Activated CD8-positive, alpha-beta memory T cell treated with anti-CD3 and anti-CD28 coated beads, Interleukin-2, amount 50 U/mL, for 4 hours (primary cell): ENCODE results near the gene CASKIN1.
"Not testable (repeated sequence)": the region's sequence is repeated elsewhere in the genome, so short reads cannot be mapped to it uniquely, and the experiment has no call there.

Experiments
- DNase-seq: peaks from one replicate; pipeline ENCODE4 v3.0.0-alpha.2; 2020

Gene CASKIN1

GRCh38 chr16:2210009-2210332, 13.6 kb upstream of the CASKIN1 start:
- DNase-seq: no peak

- no peak for DNase-seq
These were observed 13.0 kb upstream of the CASKIN1 start for GRCh38 chr16:2209258-2210008.

- DNase-seq: no peak
These were observed 12.4 kb upstream of the CASKIN1 start for GRCh38 chr16:2208772-2209171.

- DNase-seq: no peak
These were observed 11.9 kb upstream of the CASKIN1 start for GRCh38 chr16:2208308-2208707.

- DNase-seq: no peak
These were observed 11.5 kb upstream of the CASKIN1 start for GRCh38 chr16:2207872-2208271.

- no peak for DNase-seq
These were observed 10.5 kb upstream of the CASKIN1 start for GRCh38 chr16:2206780-2207433.

- no peak for DNase-seq
These were observed 10.0 kb upstream of the CASKIN1 start for GRCh38 chr16:2206420-2206779.

GRCh38 chr16:2205967-2206313, 9.5 kb upstream of the CASKIN1 start:
- DNase-seq: no peak

GRCh38 chr16:2205104-2205966, 8.9 kb upstream of the CASKIN1 start, which contains the start of gene MLST8:
Gene MLST8, plus strand, starts transcription at chr16:2205454. Its CDS starts 632 bp downstream, at chr16:2206086.
- DNase-seq: peak; percentile 93

- no peak for DNase-seq
These were observed 8.2 kb upstream of the CASKIN1 start for GRCh38 chr16:2204416-2205103.

GRCh38 chr16:2203119-2203688, 6.8 kb upstream of the CASKIN1 start:
- not testable (repeated sequence) for DNase-seq

GRCh38 chr16:2200313-2200712, 3.9 kb upstream of the CASKIN1 start:
- no peak for DNase-seq

- DNase-seq: no peak
These were observed 3.3 kb upstream of the CASKIN1 start for GRCh38 chr16:2199621-2200139.

- DNase-seq: no peak
These were observed 2.7 kb upstream of the CASKIN1 start for GRCh38 chr16:2199095-2199494.

GRCh38 chr16:2198283-2198682, 1.9 kb upstream of the CASKIN1 start:
- DNase-seq: no peak

GRCh38 chr16:2197765-2198164, 1.4 kb upstream of the CASKIN1 start:
- DNase-seq: no peak

- no peak for DNase-seq
These were observed 641 bp upstream of the CASKIN1 start for GRCh38 chr16:2196981-2197511.

- no peak for DNase-seq
These were observed 863 bp downstream of the CASKIN1 start for GRCh38 chr16:2195322-2196161.

GRCh38 chr16:2194852-2195321, 1.5 kb downstream of the CASKIN1 start:
- peak; percentile 49 for DNase-seq

- DNase-seq: no peak
These were observed 2.1 kb downstream of the CASKIN1 start for GRCh38 chr16:2194166-2194834.

- DNase-seq: no peak
These were observed 5.0 kb downstream of the CASKIN1 start for GRCh38 chr16:2191446-2191706.
